Keratinocyte (primary cell): Measurements from ENCODE around the gene KCNAB2. TPM values are rescaled to one million over a fixed set of nuclear protein-coding genes. Genes with fewer than 3 reads are reported as not detected.
"Not testable (repeated sequence)": the region's sequence is repeated elsewhere in the genome, so short reads cannot be mapped to it uniquely, and the experiment has no call there.

Experiments used
- DNase-seq: peaks from one replicate; pipeline ENCODE4 v3.0.0-alpha.2; 2011; ENCODE audit warnings: low read depth, missing footprints, low spot score
- FAIRE-seq: peaks from 2 replicates; lab custom pipeline; 2011; peaks lifted over from hg19 to GRCh38; lab: Jason Lieb, UNC
- H2AFZ ChIP-seq: 2 replicates; pipeline ENCODE4 v1.6.0; 2012; ENCODE audit warnings: low read length, control low read depth, inconsistent platforms; ENCODE audit not compliant: control insufficient read depth
- H3K27ac ChIP-seq: 2 replicates; pipeline ENCODE4 v1.5.1; 2011; ENCODE audit warnings: low read length; ENCODE audit not compliant: control insufficient read depth, insufficient read depth
- H3K27me3 ChIP-seq: 3 replicates; pipeline ENCODE4 v1.6.0; 2011; ENCODE audit warnings: low read length; ENCODE audit not compliant: control insufficient read depth, insufficient read depth; ENCODE audit errors: extremely low read depth
- H3K36me3 ChIP-seq, 2 experiments: 2 replicates in 1 of 2; 3 replicates in 1 of 2; pipeline ENCODE4 v1.5.1; 2011; ENCODE audit warnings: low read length in 2 of 2, mild to moderate bottlenecking in 1 of 2; ENCODE audit not compliant: control insufficient read depth in 2 of 2, insufficient read depth in 2 of 2; ENCODE audit errors: extremely low read depth in 1 of 2
- H3K4me1 ChIP-seq: 3 replicates; pipeline ENCODE4 v1.5.1; 2011; ENCODE audit warnings: low read length; ENCODE audit not compliant: control insufficient read depth, insufficient read depth; ENCODE audit errors: extremely low read depth
- H3K4me2 ChIP-seq: 3 replicates; pipeline ENCODE4 v1.6.0; 2011; ENCODE audit warnings: low read depth, low read length; ENCODE audit not compliant: control insufficient read depth, insufficient read depth; ENCODE audit errors: extremely low read depth
- H3K4me3 ChIP-seq, 3 experiments: fragments of 200-600 bp in 1 of 3; sonication (generic) in 1 of 3; 2 replicates in 2 of 3; 3 replicates in 1 of 3; pipeline ENCODE4 v1.5.1; 2011 to 2016; ENCODE audit warnings: low read length in 3 of 3, mild to moderate bottlenecking in 3 of 3, control low read depth in 2 of 3, inconsistent platforms in 1 of 3, low read depth in 1 of 3, mixed read lengths in 1 of 3, mixed run types in 1 of 3, moderate library complexity in 1 of 3; ENCODE audit not compliant: control insufficient read depth in 2 of 3, insufficient read depth in 2 of 3; ENCODE audit errors: extremely low read depth in 1 of 3
- H3K79me2 ChIP-seq: 2 replicates; pipeline ENCODE4 v1.6.0; 2012; ENCODE audit warnings: low read length; ENCODE audit not compliant: control insufficient read depth, insufficient read depth
- H3K9ac ChIP-seq: 3 replicates; pipeline ENCODE4 v1.6.0; 2011; ENCODE audit warnings: low read length; ENCODE audit not compliant: control insufficient read depth, insufficient read depth; ENCODE audit errors: extremely low read depth
- H3K9me1 ChIP-seq: 3 replicates; pipeline ENCODE4 v1.6.0; 2011; ENCODE audit warnings: low read length; ENCODE audit not compliant: control insufficient read depth, insufficient read depth; ENCODE audit errors: extremely low read depth
- H3K9me3 ChIP-seq: 2 replicates; pipeline ENCODE4 v1.5.1; 2012; ENCODE audit warnings: low read depth, low read length; ENCODE audit not compliant: control insufficient read depth
- H4K20me1 ChIP-seq: 3 replicates; pipeline ENCODE4 v1.6.0; 2011; ENCODE audit warnings: low read length; ENCODE audit not compliant: control insufficient read depth, insufficient read depth; ENCODE audit errors: extremely low read depth
- EZH2 ChIP-seq: IDR thresholded peaks from one replicate; pipeline ENCODE4 v1.6.1; 2012; ENCODE audit warnings: inconsistent platforms, mild to moderate bottlenecking, low read length, moderate library complexity
- dilution Hi-C: fragments of 300-500 bp; cut with MboI; formaldehyde crosslinking; loops from one replicate; pipeline ENCODE4 v1.7.0; 2020; ENCODE audit warnings: low sequenced_read_pairs; ENCODE audit not compliant: extremely low pct_ligation_motif_present
- polyA plus RNA-seq, 5 experiments: library from polyadenylated mRNA; depleted of rRNA in 3 of 5; stranded (reverse) in 3 of 5; stranded (forward) in 1 of 5; unstranded in 1 of 5; fragments of >200 nt; gene quantifications; 1 replicate in 1 of 5; 2 replicates in 3 of 5; 3 replicates in 1 of 5; pipeline versions ENCODE4 v1.2.1 to v1.2.3, GENCODE V29; 2011 to 2012; ENCODE audit warnings: missing spikeins in 2 of 5, low read depth in 1 of 5, low replicate concordance in 1 of 5
- TF ChIP-seq, protein P1 (sequence below), 3 experiments: IDR thresholded peaks in 1 of 3; conservative IDR thresholded peaks in 1 of 3; optimal IDR thresholded peaks in 1 of 3; 2 replicates in 2 of 3; 3 replicates in 1 of 3; pipeline versions ENCODE3 to v1.5.1; 2011; ENCODE audit warnings: low read length in 3 of 3, mild to moderate bottlenecking in 3 of 3, moderate library complexity in 2 of 3, control low read depth in 1 of 3, inconsistent platforms in 1 of 3; ENCODE audit not compliant: insufficient read depth in 2 of 3; ENCODE audit errors: extremely low read depth in 1 of 3

KCNAB2 gene
- polyA plus RNA-seq, 1 donor (not counting 4 experiments of a cell fraction or from before 2014, with no cell fraction given): 1.8 TPM

- no peak overlapping the region for H3K9ac ChIP-seq
- no peak overlapping the region for H3K27ac ChIP-seq
- H3K36me3 ChIP-seq: no peaks in the 10 kb centered on the region
- H3K9me3 ChIP-seq: no peaks in the 10 kb centered on the region
- dilution Hi-C loops: no loop called here
- H4K20me1 ChIP-seq: no peaks in the 10 kb centered on the region
- no peaks in the 10 kb centered on the region for H3K79me2 ChIP-seq
- H3K4me3 ChIP-seq: no peak overlapping the region
- peaks cover 7% of the 10 kb centered on the region for H3K27me3 ChIP-seq
- H3K4me1 ChIP-seq: peaks cover 8% of the 10 kb centered on the region
- H3K4me2 ChIP-seq: no peak overlapping the region
- TF ChIP-seq, protein P1, sequence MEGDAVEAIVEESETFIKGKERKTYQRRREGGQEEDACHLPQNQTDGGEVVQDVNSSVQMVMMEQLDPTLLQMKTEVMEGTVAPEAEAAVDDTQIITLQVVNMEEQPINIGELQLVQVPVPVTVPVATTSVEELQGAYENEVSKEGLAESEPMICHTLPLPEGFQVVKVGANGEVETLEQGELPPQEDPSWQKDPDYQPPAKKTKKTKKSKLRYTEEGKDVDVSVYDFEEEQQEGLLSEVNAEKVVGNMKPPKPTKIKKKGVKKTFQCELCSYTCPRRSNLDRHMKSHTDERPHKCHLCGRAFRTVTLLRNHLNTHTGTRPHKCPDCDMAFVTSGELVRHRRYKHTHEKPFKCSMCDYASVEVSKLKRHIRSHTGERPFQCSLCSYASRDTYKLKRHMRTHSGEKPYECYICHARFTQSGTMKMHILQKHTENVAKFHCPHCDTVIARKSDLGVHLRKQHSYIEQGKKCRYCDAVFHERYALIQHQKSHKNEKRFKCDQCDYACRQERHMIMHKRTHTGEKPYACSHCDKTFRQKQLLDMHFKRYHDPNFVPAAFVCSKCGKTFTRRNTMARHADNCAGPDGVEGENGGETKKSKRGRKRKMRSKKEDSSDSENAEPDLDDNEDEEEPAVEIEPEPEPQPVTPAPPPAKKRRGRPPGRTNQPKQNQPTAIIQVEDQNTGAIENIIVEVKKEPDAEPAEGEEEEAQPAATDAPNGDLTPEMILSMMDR (optimal IDR thresholded peaks at IDR 0.05 in 1 of 3, IDR thresholded peaks at IDR 0.05 in 1 of 3, conservative IDR thresholded peaks at IDR 0.05 in 1 of 3; ENCODE audit: extremely low read depth in 1 of 3, insufficient read depth in 2 of 3, low read length in 3 of 3): no peak
- TF ChIP-seq EZH2: no peak
- FAIRE-seq (no peak), DNase-seq (no peak)
- H2AFZ ChIP-seq: no peak overlapping the region
- no peaks in the 10 kb centered on the region for H3K9me1 ChIP-seq
Measured at GRCh38 chr1:6062670-6063069, 17.0 kb downstream of the KCNAB2 start.

DNA sequence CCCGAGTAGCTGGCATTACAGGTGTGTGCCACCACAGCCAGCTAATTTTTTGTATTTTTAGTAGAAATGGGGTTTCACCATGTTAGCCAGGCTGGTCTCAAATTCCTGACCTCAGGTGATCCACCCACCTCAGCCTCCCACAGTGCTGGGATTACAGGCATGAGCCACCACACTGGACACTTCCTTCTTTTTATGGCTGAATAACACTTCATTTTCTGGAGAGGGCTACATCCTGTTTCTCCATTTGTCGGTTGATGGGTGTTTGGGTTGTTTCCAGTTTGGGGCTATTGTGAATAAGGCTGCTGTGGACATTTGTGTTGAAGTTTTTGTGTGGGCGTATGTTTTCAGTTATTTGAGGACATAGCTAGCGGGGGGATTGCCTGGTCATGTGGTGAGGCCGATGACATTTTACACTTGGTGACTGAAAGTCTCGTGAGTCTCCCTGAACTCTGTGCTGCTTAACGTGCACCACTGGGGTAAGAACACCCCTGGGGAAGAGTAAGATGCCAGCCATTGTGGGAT, 17.9 kb downstream of the KCNAB2 start:
- H3K4me3 ChIP-seq, FAIRE-seq, H2AFZ ChIP-seq, H4K20me1 ChIP-seq, H3K27ac ChIP-seq, H3K9ac ChIP-seq, H3K36me3 ChIP-seq, H3K4me2 ChIP-seq, H3K79me2 ChIP-seq, H3K4me1 ChIP-seq, H3K9me3 ChIP-seq, H3K9me1 ChIP-seq, DNase-seq, dilution Hi-C loops: not testable (repeated sequence)
- H3K27me3 ChIP-seq: peaks cover 10% of the 10 kb centered on the region
